Spleen (tissue), 11 donors: ENCODE data around the gene STX16. TPM values are rescaled to one million over a fixed set of nuclear protein-coding genes. Genes with fewer than 3 reads are reported as not detected.
"Not testable (repeated sequence)": the region's sequence is repeated elsewhere in the genome, so short reads cannot be mapped to it uniquely, and the experiment has no call there.

Source experiments
- DNase-seq: peaks from one replicate; pipeline ENCODE4 v3.0.0-alpha.2; 2020
- H3K27ac ChIP-seq, 8 donors: fragments of 200-600 bp; sonication (generic) in 7 of 8; 1 replicate in 4 of 8; 2 replicates in 4 of 8; pipeline versions ENCODE4 v1.5.0 to v1.8.0; 2016 to 2021; ENCODE audit warnings: inconsistent platforms in 4 of 8, mild to moderate bottlenecking in 4 of 8, moderate library complexity in 1 of 8
- H3K27me3 ChIP-seq, 7 donors: fragments of 200-600 bp; sonication (generic) in 6 of 7; replicated peaks in 1 of 7; 1 replicate in 4 of 7; 2 replicates in 3 of 7; pipeline versions ENCODE4 v1.5.0 to v1.8.0; 2016 to 2021; ENCODE audit warnings: inconsistent platforms in 3 of 7, mild to moderate bottlenecking in 1 of 7
- H3K36me3 ChIP-seq, 6 donors: fragments of 200-600 bp; sonication (generic) in 5 of 6; 1 replicate in 4 of 6; 2 replicates in 2 of 6; pipeline versions ENCODE4 v1.5.0 to v1.8.0; 2016 to 2021; ENCODE audit warnings: inconsistent platforms in 2 of 6
- H3K4me1 ChIP-seq, 6 donors: fragments of 200-600 bp; sonication (generic) in 5 of 6; 1 replicate in 3 of 6; 2 replicates in 3 of 6; pipeline versions ENCODE4 v1.5.0 to v1.8.0; 2016 to 2021; ENCODE audit warnings: inconsistent platforms in 3 of 6
- H3K4me3 ChIP-seq, 8 donors: fragments of 200-600 bp; sonication (generic) in 7 of 8; 1 replicate in 4 of 8; 2 replicates in 4 of 8; pipeline versions ENCODE4 v1.5.0 to v1.8.0; 2016 to 2021; ENCODE audit warnings: inconsistent platforms in 4 of 8, mild to moderate bottlenecking in 4 of 8, moderate library complexity in 2 of 8
- H3K9me3 ChIP-seq, 8 donors: fragments of 200-600 bp; sonication (generic) in 7 of 8; 1 replicate in 4 of 8; 2 replicates in 4 of 8; pipeline versions ENCODE4 v1.5.0 to v1.8.0; 2016 to 2021; ENCODE audit warnings: inconsistent platforms in 4 of 8
- POLR2A ChIP-seq, 3 donors: fragments of 450-650 bp; IDR thresholded peaks; one replicate each; pipeline ENCODE4 v1.5.1; 2017; ENCODE audit warnings: antibody characterized with exemption in 3 of 3, mild to moderate bottlenecking in 1 of 3
- POLR2AphosphoS5 ChIP-seq, 3 donors: sonication (generic); formaldehyde crosslinking; IDR thresholded peaks; one replicate each; pipeline ENCODE4 v1.5.1; 2017; ENCODE audit warnings: antibody characterized with exemption in 3 of 3
- WGBS, 5 donors: extraction: QIAGEN DNeasy Blood & Tissue Kit in 3 of 5; methylation state at CpG; one replicate each; pipeline versions ENCODE4 v1.1.5 to v1.1.7; 2013 to 2018; 5-methylcytosine and 5-hydroxymethylcytosine counted together
- intact Hi-C: fragments of 100-400 bp; cut with DNase I; formaldehyde crosslinking; loops from one replicate; pipeline ENCODE4 v1.15.0; 2023; ENCODE audit warnings: low total_unique reads
- polyA plus RNA-seq, 3 donors: library from polyadenylated mRNA; stranded (reverse); fragments of 200-250 nt; gene quantifications; one replicate each; pipeline ENCODE4 v1.2.1, GENCODE V29; 2013
- total RNA-seq, 7 donors: library from RNA; depleted of rRNA in 3 of 7; stranded (reverse); fragments of >200 nt in 3 of 7; fragmentation: NEBNext Ultra II Directional in 4 of 7; extraction: Animal tissue kit (Norgen Biotek cat#: 25700) in 4 of 7; gene quantifications; one replicate each; pipeline versions ENCODE4 v1.1.0 to v1.2.1, GENCODE V29; 2016 to 2021
- TF ChIP-seq, protein P1 (sequence below), 11 experiments: fragments of 200-600 bp in 7 of 11; fragments of 450-650 bp in 4 of 11; sonication (generic) in 4 of 11; IDR thresholded peaks in 8 of 11; conservative IDR thresholded peaks in 3 of 11; 1 replicate in 7 of 11; 2 replicates in 4 of 11; pipeline versions ENCODE4 v1.4.0 to v1.8.0; 2016 to 2021; ENCODE audit warnings: antibody characterized with exemption in 11 of 11, inconsistent platforms in 4 of 11, mild to moderate bottlenecking in 1 of 11
- donor health status: healthy with polysubstance abuse.
- donor health status: DM: no; HTN: no; CAD: no; lungs with moderate emphysema.
- donor health status: DM: no; HTN: no; CAD: no.
- donor health status: Bipolar disorder and iron deficiency.
- donor health status: healthy.
- donor health status: DM: no; HTN: no; CAD: no.
- donor health status: DM: yes; HTN: yes; CAD: no.

STX16 gene
- total and polyA plus RNA-seq, 10 donors = 34.4 to 105 (median 75.0) TPM

DNA sequence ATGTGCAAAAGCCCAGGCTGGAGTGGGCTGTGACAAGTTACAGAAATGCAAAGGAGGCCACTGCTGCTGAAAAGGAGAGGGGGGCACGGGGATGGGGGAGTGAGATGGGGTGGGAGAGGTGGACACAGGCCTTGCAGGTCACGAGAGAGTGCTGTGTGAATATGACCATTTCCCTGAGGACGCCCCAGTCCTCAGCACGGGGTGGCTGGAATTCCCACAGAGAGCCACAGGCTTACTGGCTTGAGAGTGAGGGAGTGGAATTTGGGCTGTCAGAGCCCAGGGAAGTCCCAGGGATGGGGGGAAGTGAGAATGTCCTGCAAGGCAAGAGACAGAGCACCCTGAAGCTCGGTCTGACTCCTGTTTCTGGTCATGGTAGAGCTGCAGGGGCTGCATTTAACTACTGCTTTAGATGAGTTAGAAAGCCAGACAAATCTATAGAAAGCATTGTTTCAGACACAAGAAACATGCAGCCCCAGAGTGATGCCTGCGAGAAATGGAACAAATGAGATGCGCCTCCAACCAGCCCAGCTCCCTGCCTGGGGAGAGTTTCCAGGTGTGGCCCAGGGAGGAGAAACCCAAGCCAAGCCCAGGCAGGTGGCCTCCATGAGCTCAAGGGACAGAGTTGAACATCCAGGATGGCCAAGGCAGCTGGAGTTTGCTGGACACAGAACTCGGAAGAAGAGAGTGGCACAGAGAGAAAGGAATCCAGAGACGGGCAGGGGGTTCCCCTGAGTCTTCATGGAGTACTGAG, 72.0 kb downstream of the STX16 start:
- intact Hi-C loops = no loop called here
- H3K4me1 ChIP-seq = no peaks in the 10 kb centered on the region
- peaks cover 0 to 22% (median 4%) of the 10 kb centered on the region in 8 donors for H3K9me3 ChIP-seq
- no peaks in the 10 kb centered on the region for H3K36me3 ChIP-seq
- H3K27ac ChIP-seq = no peak overlapping the region
- peaks cover 0 to 44% (median 8%) of the 10 kb centered on the region in 7 donors for H3K27me3 ChIP-seq
- WGBS, 5 donors = 71 to 86% (median 79%) methylated on average over 9 of the region's 9 CpGs
- peak; percentile 29 for DNase-seq
- H3K4me3 ChIP-seq = no peak overlapping the region
- TF ChIP-seq, protein P1, sequence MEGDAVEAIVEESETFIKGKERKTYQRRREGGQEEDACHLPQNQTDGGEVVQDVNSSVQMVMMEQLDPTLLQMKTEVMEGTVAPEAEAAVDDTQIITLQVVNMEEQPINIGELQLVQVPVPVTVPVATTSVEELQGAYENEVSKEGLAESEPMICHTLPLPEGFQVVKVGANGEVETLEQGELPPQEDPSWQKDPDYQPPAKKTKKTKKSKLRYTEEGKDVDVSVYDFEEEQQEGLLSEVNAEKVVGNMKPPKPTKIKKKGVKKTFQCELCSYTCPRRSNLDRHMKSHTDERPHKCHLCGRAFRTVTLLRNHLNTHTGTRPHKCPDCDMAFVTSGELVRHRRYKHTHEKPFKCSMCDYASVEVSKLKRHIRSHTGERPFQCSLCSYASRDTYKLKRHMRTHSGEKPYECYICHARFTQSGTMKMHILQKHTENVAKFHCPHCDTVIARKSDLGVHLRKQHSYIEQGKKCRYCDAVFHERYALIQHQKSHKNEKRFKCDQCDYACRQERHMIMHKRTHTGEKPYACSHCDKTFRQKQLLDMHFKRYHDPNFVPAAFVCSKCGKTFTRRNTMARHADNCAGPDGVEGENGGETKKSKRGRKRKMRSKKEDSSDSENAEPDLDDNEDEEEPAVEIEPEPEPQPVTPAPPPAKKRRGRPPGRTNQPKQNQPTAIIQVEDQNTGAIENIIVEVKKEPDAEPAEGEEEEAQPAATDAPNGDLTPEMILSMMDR (IDR thresholded peaks at IDR 0.05 in 8 of 11, conservative IDR thresholded peaks at IDR 0.05 in 3 of 11) = no peak
- TF ChIP-seq POLR2A (IDR thresholded peaks at IDR 0.05) (no peak), POLR2AphosphoS5 (IDR thresholded peaks at IDR 0.05) (no peak)

DNA sequence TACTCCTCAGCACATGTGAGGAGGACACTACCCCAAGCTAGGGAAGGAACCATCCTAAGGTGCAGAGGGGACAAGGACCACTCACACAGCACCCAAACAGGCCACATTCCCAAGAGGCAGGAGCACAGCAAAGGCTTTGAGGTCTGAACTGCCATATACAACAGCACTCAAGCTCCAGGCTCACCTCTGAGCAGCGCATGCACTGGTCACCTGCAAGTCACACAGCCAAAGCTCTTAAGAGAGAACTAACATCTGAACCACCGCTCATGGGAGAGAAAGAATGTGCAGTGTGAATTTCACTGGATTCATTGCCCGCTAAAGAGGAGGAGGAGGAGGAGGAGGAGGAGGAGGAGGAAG, 72.5 kb downstream of the STX16 start:
- intact Hi-C loops = no loop called here
- peak; percentile 47 for DNase-seq
- Histone ChIP-seq H3K27me3 (peaks cover 0 to 44% (median 8%) of the 10 kb centered on the region in 7 donors), H3K4me3 (no peak overlapping the region), H3K9me3 (peaks cover 0 to 22% (median 4%) of the 10 kb centered on the region in 8 donors), H3K4me1 (no peaks in the 10 kb centered on the region), H3K27ac (no peak overlapping the region), H3K36me3 (no peaks in the 10 kb centered on the region)
- WGBS, 5 donors = 87 to 93% (median 92%) methylated on average over 3 of the region's 3 CpGs
- no peak for TF ChIP-seq POLR2A (IDR thresholded peaks at IDR 0.05)
- TF ChIP-seq POLR2AphosphoS5 (IDR thresholded peaks at IDR 0.05) = no peak
- TF ChIP-seq, protein P1 (IDR thresholded peaks at IDR 0.05 in 8 of 11, conservative IDR thresholded peaks at IDR 0.05 in 3 of 11) = no peak

DNA sequence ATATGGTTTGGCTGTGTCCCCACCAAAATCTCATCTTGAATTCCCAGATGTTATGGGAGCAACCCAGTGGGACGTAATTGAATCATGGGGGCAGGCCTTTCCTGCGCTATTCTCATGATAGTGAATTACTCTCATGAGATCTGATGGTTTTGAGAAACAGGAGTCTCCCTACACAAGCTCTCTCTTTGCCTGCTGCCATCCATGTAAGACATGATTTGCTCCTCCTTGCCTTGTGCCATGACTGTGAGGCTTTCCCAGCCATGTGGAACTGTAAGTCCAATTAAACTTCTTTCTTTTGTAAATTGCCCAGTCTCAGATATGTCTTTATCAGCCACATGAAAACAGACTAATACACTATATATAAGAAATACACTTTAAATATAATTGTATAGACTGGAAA, 75.1 kb downstream of the STX16 start:
- not testable (repeated sequence) for DNase-seq

More for the DNA sequence above, 75.1 kb downstream of the STX16 start:
- H3K4me1 ChIP-seq, H3K4me3 ChIP-seq, H3K36me3 ChIP-seq, H3K27ac ChIP-seq, intact Hi-C loops: not testable (repeated sequence)
- H3K9me3 ChIP-seq = peaks cover 0 to 22% (median 4%) of the 10 kb centered on the region in 8 donors
- peaks cover 0 to 33% (median 6%) of the 10 kb centered on the region in 7 donors for H3K27me3 ChIP-seq
- 43 to 97% (median 95%) methylated on average over 2 of the region's 2 CpGs for WGBS, 5 donors

Other genes with a start within 250 kb of the STX16 start
- gene APCDD1L, start 135.9 kb upstream of the STX16 start, total RNA-seq = under 1 TPM in 1 of 7 donors, not detected in 6; 0.50 TPM
- gene APCDD1L, start 135.9 kb upstream of the STX16 start, polyA plus RNA-seq = under 1 TPM in 1 of 3 donors, not detected in 2; 0.03 TPM
- gene NPEPL1, start 41.5 kb downstream of the STX16 start, total RNA-seq = 10 to 100 TPM; 31.7 to 61.7 (median 56.4) TPM
- gene NPEPL1, start 41.5 kb downstream of the STX16 start, polyA plus RNA-seq = 10 to 100 TPM; 19.3 to 56.7 (median 50.6) TPM
- gene GNAS-AS1, start 199.6 kb downstream of the STX16 start, total RNA-seq = 1 to 10 TPM in 2 of 7 donors, under 1 TPM in 3, not detected in 2; 0.44 to 1.1 (median 0.70) TPM
- under 1 TPM; 0.18 to 0.32 (median 0.22) TPM for gene GNAS-AS1, start 199.6 kb downstream of the STX16 start, polyA plus RNA-seq
- gene GNAS, start 201.4 kb downstream of the STX16 start, total RNA-seq = 100 to 1,000 TPM; 745 to 849 (median 769) TPM
- gene GNAS, start 201.4 kb downstream of the STX16 start, polyA plus RNA-seq = 100 to 1,000 TPM; 722 to 854 (median 771) TPM